RWPE1 (cell line): ENCODE results near the gene CHRNA4.

ENCODE experiments used
- CTCF ChIA-PET: fragments of 350-600 bp; sonication (Branson Sonifier 250); formaldehyde crosslinking; extraction: SDS; loops from one replicate; lab custom pipeline; 2021; lab: Yijun Ruan, JAX
- POLR2A ChIA-PET: fragments of 400-600 bp; formaldehyde crosslinking; extraction: SDS; loops from one replicate; lab custom pipeline; 2020; ENCODE audit warnings: antibody characterized with exemption; ENCODE audit not compliant: low non-redundant PET; lab: Yijun Ruan, JAX
- DNase-seq: peaks from one replicate; pipeline ENCODE4 v3.0.0; 2012; ENCODE audit warnings: low spot score
- H3K27ac ChIP-seq: fragments of 450-650 bp; 2 replicates; pipeline ENCODE4 v1.5.1; 2017
- CTCF ChIP-seq: fragments of 450-650 bp; conservative IDR thresholded peaks from 2 replicates; pipeline ENCODE4 v1.5.1; 2017; ENCODE audit warnings: low read depth, mild to moderate bottlenecking

CHRNA4 gene

GRCh38 chr20:63297796-63298572 lies 63.2 kb downstream of the CHRNA4 start:
- ChIA-PET CTCF (interaction anchor here (0.6 to 4.0 kb wide), 3 partner anchors 12 to 84 kb away, joined by 3 to 37 read pairs (median 7); no protein-coding TSS in a partner anchor), POLR2A (no interaction called here)
- no peak for DNase-seq
- H3K27ac ChIP-seq, result no peak overlapping the region
- no peak for TF ChIP-seq CTCF

- ChIA-PET CTCF (interaction anchor here (0.6 to 4.0 kb wide), 4 partner anchors 12 to 284 kb away, joined by 3 to 37 read pairs (median 6); no protein-coding TSS in a partner anchor), POLR2A (no interaction called here)
- no peak overlapping the region for H3K27ac ChIP-seq
- no peak for TF ChIP-seq CTCF
- DNase-seq, result no peak
These were observed 63.8 kb downstream of the CHRNA4 start for GRCh38 chr20:63297371-63297781.

GRCh38 chr20:63296531-63297299 lies 64.4 kb downstream of the CHRNA4 start:
- ChIA-PET POLR2A (no interaction called here), CTCF (interaction anchor here (0.6 to 4.0 kb wide), 6 partner anchors 10 to 285 kb away, joined by 3 to 37 read pairs (median 6); no protein-coding TSS in a partner anchor)
- DNase-seq, result no peak
- no peak for TF ChIP-seq CTCF
- H3K27ac ChIP-seq, result no peak overlapping the region

- TF ChIP-seq CTCF, result no peak
- POLR2A ChIA-PET, result no interaction called here
- CTCF ChIA-PET, result interaction anchor here (1.1 to 4.0 kb wide), 5 partner anchors 9 to 86 kb away, joined by 3 to 37 read pairs (median 7); no protein-coding TSS in a partner anchor
- DNase-seq, result no peak
- H3K27ac ChIP-seq, result no peak overlapping the region
These were observed 65.3 kb downstream of the CHRNA4 start for GRCh38 chr20:63295846-63296245.

GRCh38 chr20:63295422-63295821 lies 65.7 kb downstream of the CHRNA4 start:
- no peak overlapping the region for H3K27ac ChIP-seq
- 0 out of 2 replicates have a peak, but pooled peaks have one; percentile 13 for TF ChIP-seq CTCF
- POLR2A ChIA-PET, result no interaction called here
- DNase-seq, result no peak
- CTCF ChIA-PET, result interaction anchor here (1.1 to 4.0 kb wide), 6 partner anchors 9 to 86 kb away, joined by 3 to 37 read pairs (median 6); no protein-coding TSS in a partner anchor

- ChIA-PET CTCF (interaction anchor here (1.1 to 4.0 kb wide), 5 partner anchors 9 to 74 kb away, joined by 3 to 37 read pairs (median 6); no protein-coding TSS in a partner anchor), POLR2A (no interaction called here)
- no peak for TF ChIP-seq CTCF
- DNase-seq, result no peak
- H3K27ac ChIP-seq, result no peak overlapping the region
These were observed 66.1 kb downstream of the CHRNA4 start for GRCh38 chr20:63295018-63295417.
